Measurements from ENCODE around the gene PAXIP1.

GRCh38 chr7:154906736-154907355 lies 96.1 kb downstream of the PAXIP1 start:
- TF ChIP-seq, protein P1, sequence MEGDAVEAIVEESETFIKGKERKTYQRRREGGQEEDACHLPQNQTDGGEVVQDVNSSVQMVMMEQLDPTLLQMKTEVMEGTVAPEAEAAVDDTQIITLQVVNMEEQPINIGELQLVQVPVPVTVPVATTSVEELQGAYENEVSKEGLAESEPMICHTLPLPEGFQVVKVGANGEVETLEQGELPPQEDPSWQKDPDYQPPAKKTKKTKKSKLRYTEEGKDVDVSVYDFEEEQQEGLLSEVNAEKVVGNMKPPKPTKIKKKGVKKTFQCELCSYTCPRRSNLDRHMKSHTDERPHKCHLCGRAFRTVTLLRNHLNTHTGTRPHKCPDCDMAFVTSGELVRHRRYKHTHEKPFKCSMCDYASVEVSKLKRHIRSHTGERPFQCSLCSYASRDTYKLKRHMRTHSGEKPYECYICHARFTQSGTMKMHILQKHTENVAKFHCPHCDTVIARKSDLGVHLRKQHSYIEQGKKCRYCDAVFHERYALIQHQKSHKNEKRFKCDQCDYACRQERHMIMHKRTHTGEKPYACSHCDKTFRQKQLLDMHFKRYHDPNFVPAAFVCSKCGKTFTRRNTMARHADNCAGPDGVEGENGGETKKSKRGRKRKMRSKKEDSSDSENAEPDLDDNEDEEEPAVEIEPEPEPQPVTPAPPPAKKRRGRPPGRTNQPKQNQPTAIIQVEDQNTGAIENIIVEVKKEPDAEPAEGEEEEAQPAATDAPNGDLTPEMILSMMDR (IDR thresholded peaks at IDR 0.05): no peak
- TF ChIP-seq POLR2A (IDR thresholded peaks at IDR 0.05): no peak

All from right lobe of liver (tissue), 4 donors.